ENCODE results near the gene POGZ.

Gene POGZ

GRCh38 chr1:151403612-151404011, 55.7 kb downstream of the POGZ start:
- Histone ChIP-seq H3K4me3 (ENCODE audit: low read depth, low read length, poor library complexity, severe bottlenecking) (no peak overlapping the region), H3K36me3 (ENCODE audit: insufficient read depth, low read length) (peaks cover 79% of the 10 kb centered on the region), H3K79me2 (ENCODE audit: insufficient read depth, low read length) (peaks cover 13% of the 10 kb centered on the region), H4K20me1 (ENCODE audit: insufficient read depth, low read length) (no peaks in the 10 kb centered on the region), H3K9me3 (ENCODE audit: low read length) (no peaks in the 10 kb centered on the region), H3F3A (ENCODE audit: insufficient read depth, low read length) (no peaks in the 10 kb centered on the region), H3K9ac (ENCODE audit: low read length) (no peak overlapping the region), H3K9me2 (ENCODE audit: low read depth, low read length) (no peaks in the 10 kb centered on the region), H3K4me1 (ENCODE audit: insufficient read depth, low read length, severe bottlenecking) (peaks cover 19% of the 10 kb centered on the region), H3K4me2 (ENCODE audit: low read length) (no peak overlapping the region), H3K27me3 (ENCODE audit: insufficient read depth, low read length) (no peaks in the 10 kb centered on the region), H3K27ac (ENCODE audit: low read depth, low read length, poor library complexity, severe bottlenecking) (no peak overlapping the region), H2AFZ (ENCODE audit: low read length) (no peak overlapping the region)
- TF ChIP-seq CTCF (IDR thresholded peaks at IDR 0.05; ENCODE audit: low read length), result no peak
- no peak for TF ChIP-seq EZH2 (IDR thresholded peaks at IDR 0.05; ENCODE audit: borderline replicate concordance, low read length)

GRCh38 chr1:151402764-151403163, 56.5 kb downstream of the POGZ start:
- no peaks in the 10 kb centered on the region for H3F3A ChIP-seq (ENCODE audit: insufficient read depth, low read length)
- TF ChIP-seq EZH2 (IDR thresholded peaks at IDR 0.05; ENCODE audit: borderline replicate concordance, low read length) (no peak), CTCF (IDR thresholded peaks at IDR 0.05; ENCODE audit: low read length) (no peak)
- H3K9me2 ChIP-seq (ENCODE audit: low read depth, low read length), result no peaks in the 10 kb centered on the region
- H3K4me3 ChIP-seq (ENCODE audit: low read depth, low read length, poor library complexity, severe bottlenecking), result no peak overlapping the region
- H3K9ac ChIP-seq (ENCODE audit: low read length), result no peak overlapping the region
- no peaks in the 10 kb centered on the region for H3K27me3 ChIP-seq (ENCODE audit: insufficient read depth, low read length)
- H3K36me3 ChIP-seq (ENCODE audit: insufficient read depth, low read length), result peaks cover 71% of the 10 kb centered on the region
- H3K79me2 ChIP-seq (ENCODE audit: insufficient read depth, low read length), result peaks cover 13% of the 10 kb centered on the region
- no peaks in the 10 kb centered on the region for H3K9me3 ChIP-seq (ENCODE audit: low read length)
- H4K20me1 ChIP-seq (ENCODE audit: insufficient read depth, low read length), result no peaks in the 10 kb centered on the region
- H3K27ac ChIP-seq (ENCODE audit: low read depth, low read length, poor library complexity, severe bottlenecking), result no peak overlapping the region
- H2AFZ ChIP-seq (ENCODE audit: low read length), result no peak overlapping the region
- no peak overlapping the region for H3K4me2 ChIP-seq (ENCODE audit: low read length)
- H3K4me1 ChIP-seq (ENCODE audit: insufficient read depth, low read length, severe bottlenecking), result peaks cover 20% of the 10 kb centered on the region

- Histone ChIP-seq H3K9me2 (ENCODE audit: low read depth, low read length) (no peaks in the 10 kb centered on the region), H2AFZ (ENCODE audit: low read length) (no peak overlapping the region), H3F3A (ENCODE audit: insufficient read depth, low read length) (no peaks in the 10 kb centered on the region), H3K4me3 (ENCODE audit: low read depth, low read length, poor library complexity, severe bottlenecking) (no peak overlapping the region), H4K20me1 (ENCODE audit: insufficient read depth, low read length) (no peaks in the 10 kb centered on the region), H3K79me2 (ENCODE audit: insufficient read depth, low read length) (peaks cover 13% of the 10 kb centered on the region), H3K4me2 (ENCODE audit: low read length) (no peak overlapping the region), H3K9me3 (ENCODE audit: low read length) (no peaks in the 10 kb centered on the region), H3K36me3 (ENCODE audit: insufficient read depth, low read length) (peaks cover 62% of the 10 kb centered on the region), H3K27ac (ENCODE audit: low read depth, low read length, poor library complexity, severe bottlenecking) (no peak overlapping the region), H3K4me1 (ENCODE audit: insufficient read depth, low read length, severe bottlenecking) (peaks cover 20% of the 10 kb centered on the region), H3K27me3 (ENCODE audit: insufficient read depth, low read length) (no peaks in the 10 kb centered on the region), H3K9ac (ENCODE audit: low read length) (no peak overlapping the region)
- TF ChIP-seq EZH2 (IDR thresholded peaks at IDR 0.05; ENCODE audit: borderline replicate concordance, low read length) (no peak), CTCF (IDR thresholded peaks at IDR 0.05; ENCODE audit: low read length) (no peak)
These were observed 57.4 kb downstream of the POGZ start for GRCh38 chr1:151401860-151402259.
